Lower leg skin (tissue), 3 donors: ENCODE results near the gene AAR2.

Source experiments
- CTCF ChIP-seq, 3 donors: fragments of 450-650 bp; IDR thresholded peaks; one replicate each; pipeline ENCODE4 v1.5.1; 2016; ENCODE audit warnings: antibody characterized with exemption in 3 of 3, mild to moderate bottlenecking in 3 of 3, moderate library complexity in 2 of 3
- POLR2A ChIP-seq, 2 donors: fragments of 450-650 bp; IDR thresholded peaks; one replicate each; pipeline ENCODE4 v1.6.1; 2016 to 2017; ENCODE audit warnings: antibody characterized with exemption in 2 of 2, mild to moderate bottlenecking in 1 of 2, moderate library complexity in 1 of 2

- TF ChIP-seq CTCF (IDR thresholded peaks at IDR 0.05) (no peak), POLR2A (IDR thresholded peaks at IDR 0.05) (no peak)
Measured at GRCh38 chr20:36303831-36304230, 67.6 kb downstream of the AAR2 start.
